Adipocyte (in vitro differentiated cells): ENCODE data around the gene DCDC2C.

Source experiments
- DNase-seq: peaks from one replicate; pipeline ENCODE4 v3.0.0-alpha.2; 2015; ENCODE audit warnings: low read depth
- H3K27me3 ChIP-seq: replicated peaks from 2 replicates; pipeline ENCODE4 v1.7.0; 2013; ENCODE audit warnings: mild to moderate bottlenecking, low read length, moderate library complexity; ENCODE audit not compliant: control insufficient read depth, insufficient read depth
- H3K36me3 ChIP-seq: 2 replicates; pipeline ENCODE4 v1.7.0; 2013; ENCODE audit warnings: low read length, mild to moderate bottlenecking, moderate library complexity; ENCODE audit not compliant: control insufficient read depth, insufficient read depth, severe bottlenecking
- H3K4me1 ChIP-seq: 2 replicates; pipeline ENCODE4 v1.7.0; 2013; ENCODE audit warnings: mild to moderate bottlenecking, low read length, moderate library complexity; ENCODE audit not compliant: control insufficient read depth, insufficient read depth
- H3K4me3 ChIP-seq: 2 replicates; pipeline ENCODE4 v1.7.0; 2013; ENCODE audit warnings: mild to moderate bottlenecking, low read length, moderate library complexity
- H3K9ac ChIP-seq: 2 replicates; pipeline ENCODE4 v1.7.0; 2013; ENCODE audit warnings: mild to moderate bottlenecking, low read length, moderate library complexity
- H3K9me3 ChIP-seq: 2 replicates; pipeline ENCODE4 v1.7.0; 2013; ENCODE audit warnings: mild to moderate bottlenecking, low read length, moderate library complexity; ENCODE audit not compliant: control insufficient read depth

The DCDC2C gene

GRCh38 chr2:3751806-3752205, 48.4 kb downstream of the DCDC2C start:
- no peaks in the 10 kb centered on the region for H3K9me3 ChIP-seq
- no peak for DNase-seq
- no peak overlapping the region for H3K9ac ChIP-seq
- no peaks in the 10 kb centered on the region for H3K36me3 ChIP-seq
- H3K4me3 ChIP-seq = no peak overlapping the region
- peaks cover 31% of the 10 kb centered on the region for H3K27me3 ChIP-seq
- no peaks in the 10 kb centered on the region for H3K4me1 ChIP-seq

GRCh38 chr2:3752376-3752775, 49.0 kb downstream of the DCDC2C start:
- H3K36me3 ChIP-seq = no peaks in the 10 kb centered on the region
- no peak for DNase-seq
- peaks cover 31% of the 10 kb centered on the region for H3K27me3 ChIP-seq
- no peak overlapping the region for H3K9ac ChIP-seq
- H3K4me3 ChIP-seq = no peak overlapping the region
- no peaks in the 10 kb centered on the region for H3K9me3 ChIP-seq
- H3K4me1 ChIP-seq = no peaks in the 10 kb centered on the region

DNA sequence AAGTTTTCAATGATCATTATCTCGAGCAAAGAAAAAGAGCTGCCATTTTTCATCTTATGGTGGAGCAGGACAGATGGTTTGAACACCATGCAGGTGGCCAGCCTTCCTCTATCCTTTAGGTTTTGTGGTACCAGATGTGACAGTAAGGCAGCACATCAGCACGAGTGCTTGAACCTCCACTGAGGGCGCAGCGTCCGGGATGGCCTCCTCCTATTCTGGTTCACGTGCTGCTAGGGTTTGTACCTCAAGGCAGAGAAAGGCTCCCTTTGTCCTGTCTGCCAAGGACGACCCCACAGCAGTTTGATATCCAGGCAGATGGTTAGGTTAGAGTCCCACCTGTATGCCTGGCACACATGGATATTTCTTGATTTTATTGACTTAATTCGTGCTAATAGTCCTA, 50.2 kb downstream of the DCDC2C start:
- Histone ChIP-seq H3K4me3 (no peak overlapping the region), H3K27me3 (peaks cover 34% of the 10 kb centered on the region), H3K9ac (no peak overlapping the region), H3K4me1 (no peaks in the 10 kb centered on the region), H3K36me3 (no peaks in the 10 kb centered on the region), H3K9me3 (no peaks in the 10 kb centered on the region)
- DNase-seq = no peak

DNA sequence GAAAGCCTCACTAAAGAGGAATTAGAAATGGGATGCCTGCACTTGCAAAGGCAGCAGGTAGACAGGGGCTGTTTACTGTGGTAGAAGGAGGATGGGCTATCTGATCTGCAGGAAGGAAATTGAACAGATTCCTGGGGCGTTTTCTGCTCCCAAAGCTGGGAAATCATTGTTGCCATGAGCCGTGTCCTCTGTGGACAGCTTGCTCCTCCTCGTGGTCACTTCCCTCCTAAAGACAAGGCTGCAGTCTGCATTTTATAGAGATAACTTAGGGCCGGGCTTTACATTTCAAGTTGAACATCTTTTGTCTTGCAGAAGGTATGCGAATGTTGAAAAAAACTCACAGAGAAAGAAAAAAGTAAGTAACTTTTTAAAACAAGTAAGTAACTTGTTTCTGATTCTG, 50.9 kb downstream of the DCDC2C start:
- no peaks in the 10 kb centered on the region for H3K9me3 ChIP-seq
- H3K4me1 ChIP-seq = no peaks in the 10 kb centered on the region
- DNase-seq = no peak
- peaks cover 41% of the 10 kb centered on the region for H3K27me3 ChIP-seq
- no peak overlapping the region for H3K4me3 ChIP-seq
- no peaks in the 10 kb centered on the region for H3K36me3 ChIP-seq
- H3K9ac ChIP-seq = no peak overlapping the region

- Histone ChIP-seq H3K27me3 (peaks cover 42% of the 10 kb centered on the region), H3K36me3 (no peaks in the 10 kb centered on the region), H3K4me1 (no peaks in the 10 kb centered on the region), H3K4me3 (no peak overlapping the region), H3K9me3 (no peaks in the 10 kb centered on the region), H3K9ac (no peak overlapping the region)
- DNase-seq = no peak
These were observed 51.4 kb downstream of the DCDC2C start for GRCh38 chr2:3754795-3755194.

- H3K9me3 ChIP-seq = no peaks in the 10 kb centered on the region
- no peaks in the 10 kb centered on the region for H3K36me3 ChIP-seq
- H3K9ac ChIP-seq = no peak overlapping the region
- DNase-seq = no peak
- peaks cover 42% of the 10 kb centered on the region for H3K27me3 ChIP-seq
- no peaks in the 10 kb centered on the region for H3K4me1 ChIP-seq
- H3K4me3 ChIP-seq = no peak overlapping the region
These were observed 51.9 kb downstream of the DCDC2C start for GRCh38 chr2:3755277-3755676.

DNA sequence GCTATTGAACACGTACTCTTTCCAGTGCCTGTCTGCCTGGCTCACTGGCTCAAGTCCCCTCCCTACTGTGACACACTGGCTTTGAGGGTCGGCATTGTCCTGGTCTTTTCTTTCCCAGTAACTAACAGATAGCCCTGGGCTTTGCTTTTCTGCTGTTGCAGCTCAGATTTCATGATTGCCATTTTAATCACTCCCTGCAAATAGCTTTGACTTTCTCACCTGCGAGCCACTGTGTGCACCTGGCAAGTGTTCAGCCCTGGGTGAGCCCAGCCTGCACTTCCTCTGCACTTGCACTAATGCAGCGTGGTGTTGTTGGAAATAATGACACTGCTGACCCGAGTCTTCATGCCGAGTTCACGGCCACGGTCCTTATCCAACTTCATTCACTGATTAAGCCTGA, 52.9 kb downstream of the DCDC2C start:
- Histone ChIP-seq H3K9ac (no peak overlapping the region), H3K27me3 (peaks cover 35% of the 10 kb centered on the region), H3K4me1 (no peaks in the 10 kb centered on the region), H3K36me3 (no peaks in the 10 kb centered on the region), H3K9me3 (no peaks in the 10 kb centered on the region), H3K4me3 (no peak overlapping the region)
- DNase-seq = no peak

DNA sequence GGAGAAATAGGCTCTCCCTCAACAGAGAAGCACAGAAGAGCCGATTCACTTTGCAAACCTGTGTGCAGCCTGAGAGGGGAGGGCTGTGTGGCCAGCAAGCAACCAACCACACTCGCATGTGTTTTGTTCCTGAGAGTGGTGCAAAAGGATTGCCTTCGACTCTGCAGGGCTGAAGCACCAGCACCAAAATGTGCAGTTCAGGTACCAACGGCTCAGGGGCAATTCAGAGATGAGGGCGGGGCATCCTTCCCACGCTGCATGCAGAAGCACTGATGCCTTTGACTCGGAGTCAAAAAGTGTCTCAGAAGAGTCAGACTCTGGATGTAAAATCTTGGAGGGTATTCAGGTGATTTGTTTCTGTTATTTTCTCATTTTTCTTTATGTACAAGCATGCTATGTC, 55.5 kb downstream of the DCDC2C start:
- Histone ChIP-seq H3K9me3 (no peaks in the 10 kb centered on the region), H3K4me3 (no peak overlapping the region), H3K27me3 (peaks cover 18% of the 10 kb centered on the region), H3K4me1 (no peaks in the 10 kb centered on the region), H3K9ac (no peak overlapping the region), H3K36me3 (no peaks in the 10 kb centered on the region)
- DNase-seq = no peak

DNA sequence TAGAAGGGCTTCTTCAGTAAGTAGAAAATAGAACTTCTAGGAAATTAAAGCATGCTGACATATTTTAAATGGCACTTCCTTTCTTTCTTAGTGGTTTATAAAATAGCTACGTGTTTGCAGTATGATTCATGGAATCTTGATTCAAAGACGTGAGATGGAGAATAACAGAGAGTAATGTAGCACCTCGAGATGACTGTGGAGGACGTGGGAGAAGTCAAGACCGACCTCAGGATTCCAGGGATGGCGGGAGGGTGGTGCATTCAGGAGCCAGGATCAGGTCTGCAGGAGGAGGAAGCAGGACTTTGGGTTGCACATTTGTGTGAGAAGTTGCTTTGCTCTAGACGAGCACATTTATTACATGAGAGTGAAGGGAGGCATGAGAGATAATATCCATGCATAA, 56.0 kb downstream of the DCDC2C start:
- H3K4me1 ChIP-seq = no peaks in the 10 kb centered on the region
- no peak overlapping the region for H3K9ac ChIP-seq
- DNase-seq = no peak
- H3K9me3 ChIP-seq = no peaks in the 10 kb centered on the region
- H3K4me3 ChIP-seq = no peak overlapping the region
- H3K36me3 ChIP-seq = no peaks in the 10 kb centered on the region
- peaks cover 15% of the 10 kb centered on the region for H3K27me3 ChIP-seq

GRCh38 chr2:3759761-3760160, 56.4 kb downstream of the DCDC2C start:
- H3K4me3 ChIP-seq = no peak overlapping the region
- H3K27me3 ChIP-seq = peaks cover 11% of the 10 kb centered on the region
- H3K9me3 ChIP-seq = no peaks in the 10 kb centered on the region
- no peak for DNase-seq
- H3K9ac ChIP-seq = no peak overlapping the region
- no peaks in the 10 kb centered on the region for H3K4me1 ChIP-seq
- H3K36me3 ChIP-seq = no peaks in the 10 kb centered on the region

GRCh38 chr2:3761272-3761671, 57.9 kb downstream of the DCDC2C start:
- Histone ChIP-seq H3K9ac (no peak overlapping the region), H3K9me3 (no peaks in the 10 kb centered on the region), H3K4me3 (no peak overlapping the region), H3K4me1 (no peaks in the 10 kb centered on the region), H3K36me3 (no peaks in the 10 kb centered on the region), H3K27me3 (peaks cover 13% of the 10 kb centered on the region)
- DNase-seq = no peak

DNA sequence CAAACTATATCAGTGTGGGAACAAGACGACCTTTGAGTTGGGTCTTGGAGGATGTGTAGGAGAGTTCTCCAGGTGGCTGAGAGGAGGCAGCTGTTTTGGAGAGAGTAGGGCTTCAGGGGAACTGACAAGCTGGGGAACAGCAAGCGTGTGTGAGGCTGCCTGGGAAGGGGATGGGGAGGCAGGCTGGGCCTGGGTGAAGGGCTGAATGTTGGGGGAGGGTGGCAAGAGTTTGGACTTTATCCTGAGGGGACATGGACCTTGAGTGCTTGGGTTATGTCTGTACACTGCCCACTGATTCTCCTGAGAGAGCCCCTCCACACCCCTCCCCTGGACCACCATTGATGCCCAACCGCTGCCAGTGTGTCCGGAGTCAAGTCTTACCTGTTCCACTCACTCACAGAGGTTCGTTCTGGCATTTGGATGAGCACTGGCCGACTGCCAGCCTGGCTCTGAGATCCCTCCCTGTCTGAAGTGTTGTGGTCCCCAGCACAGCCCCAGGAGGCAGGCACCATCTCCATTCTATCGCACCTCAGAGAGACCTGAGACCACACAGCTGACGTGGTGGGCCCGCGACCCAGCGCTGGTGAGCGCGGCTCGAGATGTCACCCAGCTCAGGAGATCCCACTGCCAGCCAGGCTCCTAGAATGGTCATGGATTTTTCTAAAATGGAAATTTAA, 59.5 kb downstream of the DCDC2C start:
- H3K9ac ChIP-seq = no peak overlapping the region
- no peaks in the 10 kb centered on the region for H3K9me3 ChIP-seq
- H3K4me3 ChIP-seq = no peak overlapping the region
- peaks cover 26% of the 10 kb centered on the region for H3K27me3 ChIP-seq
- H3K36me3 ChIP-seq = no peaks in the 10 kb centered on the region
- no peaks in the 10 kb centered on the region for H3K4me1 ChIP-seq
- no peak for DNase-seq
